SU-DHL-6 (cell line): ENCODE results near the gene YPEL1.

Source experiments
- CTCF ChIP-seq: fragments of 200-600 bp; sonication (generic); IDR thresholded peaks from one replicate; pipeline ENCODE4 v1.5.1; 2017; ENCODE audit warnings: antibody characterized with exemption, mild to moderate bottlenecking, low read length, moderate library complexity; ENCODE audit not compliant: insufficient read depth, poor library complexity, severe bottlenecking
- EZH2phosphoT487 ChIP-seq: fragments of 200-600 bp; sonication (generic), shearing (Covaris generic); conservative IDR thresholded peaks from 2 replicates; pipeline ENCODE4 v1.6.1; 2018; ENCODE audit warnings: mild to moderate bottlenecking, antibody characterized with exemption, low read length, moderate library complexity, mixed read lengths

- TF ChIP-seq CTCF = no peak
- no peak for TF ChIP-seq EZH2phosphoT487
These were observed 40.0 kb downstream of the YPEL1 start for GRCh38 chr22:21695430-21696085.
